A549 treated with DMSO at 1 μM for 4 hours (cell line): Measurements from ENCODE around the gene NOL4. TPM values are rescaled to one million over a fixed set of nuclear protein-coding genes. Genes with fewer than 3 reads are reported as not detected.

Experiments
- total RNA-seq: library from RNA; stranded (reverse); fragments of 200-300 nt; extraction: Qiagen RNA extraction; gene quantifications from 5 replicates; pipeline ENCODE4 v1.2.3, GENCODE V29; 2022; ENCODE audit warnings: low read depth

The NOL4 gene
- total RNA-seq: not detected in 5 replicates

GRCh38 chr18:34224423-34225217 is at the start of gene NOL4:
TSS of gene NOL4 (minus strand) at chr18:34224913. CDS start at chr18:34223253, 1,660 bp downstream.

